HG03103 (cell line): ENCODE data around the gene LMX1A.

Experiments
- ATAC-seq: cut with Tn5 transposase; IDR thresholded peaks from one replicate; pipeline ENCODE4 v1.9.1; 2021; ENCODE audit warnings: low read depth; ENCODE audit not compliant: unreplicated experiment

LMX1A gene

DNA sequence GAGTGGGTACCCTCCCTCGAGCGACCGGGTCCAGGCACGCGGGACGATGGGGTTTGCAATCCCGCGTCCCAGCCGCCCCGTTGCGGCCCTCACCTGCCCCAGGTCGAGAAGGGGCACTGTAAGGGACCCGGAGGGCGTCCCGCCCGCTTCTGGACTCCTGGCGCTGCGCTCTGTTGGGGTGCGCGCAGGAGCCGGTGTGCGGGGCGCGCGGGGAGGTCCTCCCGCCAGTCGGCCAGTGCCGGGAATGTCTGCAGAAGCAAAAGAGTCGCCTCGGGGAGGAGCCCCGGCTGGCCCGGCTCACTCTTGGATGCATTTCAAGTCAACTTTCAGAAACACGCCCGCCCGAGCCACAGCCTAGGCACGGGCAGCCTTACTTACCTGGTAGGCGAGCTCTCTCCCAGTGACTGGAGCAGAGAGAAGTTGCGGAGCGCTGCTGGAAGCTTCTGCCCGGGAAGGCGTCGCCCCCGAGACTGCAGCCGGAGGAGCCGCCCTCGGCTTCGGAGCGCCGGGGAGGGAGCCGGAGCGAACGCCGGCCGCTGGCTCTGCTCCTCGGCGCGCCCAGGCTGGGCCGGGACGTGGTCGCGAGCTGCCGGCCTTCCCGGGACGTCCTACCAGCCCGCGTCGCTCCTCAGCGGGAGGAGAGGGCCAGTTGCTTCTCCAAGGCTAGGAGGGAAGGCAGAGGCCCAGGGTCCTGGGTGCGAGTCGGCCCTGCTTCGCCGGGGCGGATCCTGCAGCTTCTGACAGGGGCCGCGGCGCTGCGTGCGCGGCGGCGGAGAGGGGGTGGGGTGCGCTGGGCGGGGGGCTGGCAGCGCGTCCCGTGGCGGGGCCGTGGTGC lies at the start of gene LMX1A:
Gene LMX1A (minus strand): TSS at position 739 of the 835 bp plus-strand sequence. CDS start 1,156 bp downstream, outside the sequence.
- ATAC-seq, result no peak

DNA sequence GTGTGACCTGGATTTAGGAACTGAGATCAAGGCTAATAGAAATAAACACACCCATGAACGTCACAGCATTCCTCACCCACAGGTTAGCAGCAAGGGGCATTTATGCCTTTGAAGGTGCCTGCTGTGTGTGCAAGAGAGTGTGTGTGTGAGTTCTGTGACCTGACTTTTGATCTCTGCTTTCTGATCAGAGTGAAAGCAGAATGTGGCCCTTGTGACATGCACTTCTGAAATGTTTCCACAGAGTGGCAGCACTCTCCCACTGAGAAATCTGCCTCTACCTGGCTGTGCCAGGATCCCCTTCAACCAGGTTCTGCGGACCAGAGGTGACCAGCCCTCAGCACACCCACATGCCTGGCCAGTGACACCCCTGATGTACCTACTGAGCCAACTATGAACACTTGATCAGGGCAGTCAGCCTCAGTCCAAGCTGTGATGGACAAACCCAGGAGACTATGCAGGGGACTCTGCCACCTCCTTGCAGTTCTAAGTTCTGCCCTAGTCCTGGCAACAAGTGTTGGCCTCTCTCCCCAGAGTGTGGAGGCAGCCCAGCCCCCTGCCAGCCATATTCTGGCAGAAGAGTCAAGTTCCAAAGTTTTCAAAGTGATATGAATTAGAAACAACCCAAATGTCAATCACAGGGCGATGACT lies 47.4 kb upstream of the LMX1A start:
- peak; percentile 63 for ATAC-seq

DNA sequence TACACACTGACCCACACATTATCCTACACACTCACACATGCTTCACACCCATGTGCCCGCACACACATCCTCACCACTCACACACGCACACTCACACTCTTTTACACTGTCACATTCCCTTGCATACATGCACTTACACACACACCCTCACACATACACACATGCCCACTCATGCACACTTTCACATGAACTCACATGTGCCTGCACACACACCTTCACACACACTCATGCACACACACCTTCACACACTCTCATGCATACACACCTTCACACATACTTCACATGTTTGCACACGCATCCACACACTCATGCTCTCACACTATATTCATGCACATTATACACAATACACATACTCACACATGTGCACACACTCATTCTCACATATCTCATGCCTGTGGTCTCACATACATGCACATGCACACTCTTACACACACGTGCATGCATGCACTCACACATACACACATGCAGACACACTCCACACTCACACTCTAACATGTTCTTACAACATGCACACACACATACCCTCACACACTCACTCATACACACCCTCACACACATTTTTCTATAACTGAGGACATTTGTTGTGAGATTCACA lies 46.1 kb upstream of the LMX1A start:
- ATAC-seq, result no peak

DNA sequence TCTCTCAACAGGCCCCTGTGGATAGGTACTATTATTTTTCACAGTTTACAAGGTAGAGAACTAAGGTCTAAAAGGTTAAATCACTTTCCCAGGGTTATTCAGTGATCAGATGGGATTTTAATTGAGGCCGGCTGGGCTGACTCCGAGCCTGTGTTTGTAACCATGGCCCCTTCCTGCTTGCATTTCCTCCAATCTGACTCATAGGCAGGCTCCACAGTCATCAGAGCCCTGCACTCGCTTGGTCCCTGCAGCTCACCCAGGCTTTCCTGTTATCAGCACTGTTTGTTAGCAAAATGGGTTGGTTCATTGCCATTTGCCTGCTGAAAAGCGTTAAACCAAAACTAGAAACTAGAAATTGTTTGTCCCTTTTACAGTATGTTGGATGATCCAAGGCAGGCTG lies 41.4 kb upstream of the LMX1A start:
- ATAC-seq, result no peak

DNA sequence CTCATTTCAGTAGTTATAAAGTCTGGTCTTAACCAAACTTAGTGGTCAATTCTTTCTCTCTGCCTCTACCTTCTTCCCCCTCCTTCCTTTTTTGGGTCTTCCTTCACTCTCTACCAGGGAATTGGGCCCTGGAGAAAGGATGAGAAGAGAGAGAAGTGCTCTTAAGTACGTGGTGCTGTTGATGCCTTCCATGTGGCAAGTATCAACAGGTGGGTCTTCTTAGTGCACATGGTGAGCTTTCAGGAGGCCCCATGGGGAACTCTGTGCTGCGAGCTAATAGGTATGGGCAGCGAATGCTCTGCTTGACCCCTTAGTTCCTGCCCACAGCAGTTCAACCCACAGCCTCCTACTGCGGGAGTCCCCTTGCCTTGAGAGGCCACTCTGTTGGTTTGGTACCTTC lies 39.4 kb upstream of the LMX1A start:
- ATAC-seq, result no peak

DNA sequence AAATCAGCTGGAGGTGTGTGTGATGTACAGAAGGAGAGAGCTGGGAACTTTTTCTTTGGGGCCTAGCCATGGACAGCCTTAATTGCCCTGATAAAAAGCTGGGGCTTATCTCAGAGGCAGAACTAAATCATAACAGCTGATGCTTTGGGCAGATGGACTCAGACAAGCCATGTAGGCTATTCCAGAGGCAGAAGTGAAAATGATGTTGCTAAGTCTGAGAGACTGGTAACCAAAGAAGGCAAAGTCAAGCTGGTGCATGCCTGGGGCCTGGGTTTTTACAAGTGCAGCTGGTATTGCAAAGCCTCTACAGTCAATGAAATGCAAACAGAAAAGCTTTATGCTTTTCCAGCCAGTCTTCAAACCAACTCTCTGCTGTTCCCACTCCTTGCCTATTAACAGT lies 39.0 kb upstream of the LMX1A start:
- ATAC-seq, result no peak

DNA sequence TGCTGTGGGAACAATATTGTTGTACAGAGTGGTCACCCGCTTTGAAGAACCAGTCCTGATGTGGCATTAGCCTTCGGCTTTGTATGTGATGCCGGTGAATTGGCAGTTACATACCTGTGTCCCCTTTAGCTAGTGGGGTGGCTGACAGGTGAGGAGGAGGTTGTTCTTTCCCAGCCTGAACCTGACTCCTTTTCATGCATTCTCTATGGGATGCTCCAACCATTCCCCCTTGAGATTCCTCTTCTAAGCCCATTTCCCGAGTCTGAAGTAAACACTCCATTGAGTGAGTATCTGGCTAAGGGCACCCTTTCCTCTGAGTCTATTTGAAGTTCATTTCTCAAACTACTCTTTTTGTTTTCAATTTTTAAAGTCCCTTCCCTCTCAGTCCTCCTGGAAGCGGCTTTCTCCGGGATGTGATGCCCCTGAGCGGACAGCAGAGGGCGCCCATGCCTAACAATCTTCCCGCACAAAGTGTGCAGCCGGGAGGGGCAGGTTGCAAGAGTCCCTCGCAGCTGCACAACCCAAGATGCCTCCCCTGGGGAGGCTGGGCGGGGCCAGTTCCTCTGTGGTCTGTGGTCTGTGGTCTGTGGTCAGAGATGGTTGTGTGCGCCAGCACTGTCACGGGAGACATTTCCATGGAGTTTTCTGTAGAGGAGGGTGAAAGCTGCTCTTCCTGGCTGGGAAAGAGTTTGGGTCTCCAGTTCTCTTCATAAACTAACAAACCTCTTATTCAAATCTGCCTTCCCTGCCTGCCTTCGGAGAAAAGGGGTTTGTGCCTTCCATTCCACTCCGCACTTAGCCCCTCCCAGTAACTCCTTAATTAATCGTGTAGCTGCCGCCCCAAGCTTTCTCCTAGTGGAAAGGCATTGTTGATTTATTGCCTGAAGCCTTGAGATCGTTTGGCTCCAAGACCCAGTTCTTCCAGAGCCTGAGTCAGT lies 36.4 kb upstream of the LMX1A start:
- peak; percentile 98 for ATAC-seq

DNA sequence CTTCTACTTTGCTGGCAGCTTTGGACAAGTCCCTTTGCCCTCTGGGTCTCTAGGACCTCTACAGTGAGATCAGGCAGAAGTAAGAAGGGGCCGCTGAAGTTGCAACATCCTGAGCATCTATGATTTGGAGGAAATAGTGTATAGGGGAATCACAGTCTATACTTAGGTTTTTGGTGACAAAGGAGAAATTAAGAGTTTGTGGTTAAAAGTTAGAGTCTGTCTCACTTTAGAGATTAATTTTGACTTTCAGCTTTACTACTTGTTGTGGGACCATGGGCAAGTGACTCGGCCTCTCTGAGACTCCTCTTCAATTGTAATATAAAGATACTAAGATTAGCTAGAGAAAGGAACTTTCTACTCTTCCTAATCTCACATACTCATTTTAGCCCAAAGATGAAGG lies 33.1 kb upstream of the LMX1A start:
- ATAC-seq, result no peak

DNA sequence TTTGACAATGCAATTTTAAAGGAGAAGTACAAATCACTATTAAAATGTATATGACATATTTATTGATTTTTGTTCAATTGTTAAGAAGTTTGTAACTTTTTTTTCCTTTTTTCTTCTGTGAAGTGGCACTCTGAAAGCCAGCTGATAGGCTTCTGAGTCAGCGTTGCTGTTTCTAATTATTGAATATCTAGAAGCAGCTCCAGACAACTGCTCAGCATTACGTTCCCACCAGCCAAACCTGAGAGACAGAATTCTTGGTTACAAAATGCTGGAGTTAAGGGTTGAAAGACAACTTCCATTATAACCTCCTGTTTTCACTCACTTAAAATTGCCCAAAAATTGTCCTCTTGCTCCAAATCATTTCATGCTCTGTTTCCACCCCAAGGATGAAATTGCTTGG lies 31.4 kb upstream of the LMX1A start:
- no peak for ATAC-seq

DNA sequence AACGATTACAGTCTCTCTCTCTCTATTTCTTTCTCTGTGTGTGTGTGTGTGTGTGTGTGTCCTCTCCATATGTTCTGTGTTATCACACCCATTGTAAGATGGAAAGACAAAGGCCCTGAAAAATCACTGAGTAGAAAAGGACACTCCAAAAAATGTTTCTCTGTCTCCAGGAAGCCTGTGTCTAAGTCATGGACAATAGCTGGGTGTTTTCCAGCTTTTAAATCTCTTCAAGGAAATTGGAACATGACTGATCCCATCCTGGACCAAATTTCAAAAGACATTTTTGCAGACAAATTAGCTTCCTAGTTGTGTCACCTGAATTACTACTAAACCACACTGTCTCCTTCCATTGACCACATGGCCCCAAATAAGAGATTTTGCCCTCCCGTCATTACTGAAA lies 31.0 kb upstream of the LMX1A start:
- no peak for ATAC-seq

DNA sequence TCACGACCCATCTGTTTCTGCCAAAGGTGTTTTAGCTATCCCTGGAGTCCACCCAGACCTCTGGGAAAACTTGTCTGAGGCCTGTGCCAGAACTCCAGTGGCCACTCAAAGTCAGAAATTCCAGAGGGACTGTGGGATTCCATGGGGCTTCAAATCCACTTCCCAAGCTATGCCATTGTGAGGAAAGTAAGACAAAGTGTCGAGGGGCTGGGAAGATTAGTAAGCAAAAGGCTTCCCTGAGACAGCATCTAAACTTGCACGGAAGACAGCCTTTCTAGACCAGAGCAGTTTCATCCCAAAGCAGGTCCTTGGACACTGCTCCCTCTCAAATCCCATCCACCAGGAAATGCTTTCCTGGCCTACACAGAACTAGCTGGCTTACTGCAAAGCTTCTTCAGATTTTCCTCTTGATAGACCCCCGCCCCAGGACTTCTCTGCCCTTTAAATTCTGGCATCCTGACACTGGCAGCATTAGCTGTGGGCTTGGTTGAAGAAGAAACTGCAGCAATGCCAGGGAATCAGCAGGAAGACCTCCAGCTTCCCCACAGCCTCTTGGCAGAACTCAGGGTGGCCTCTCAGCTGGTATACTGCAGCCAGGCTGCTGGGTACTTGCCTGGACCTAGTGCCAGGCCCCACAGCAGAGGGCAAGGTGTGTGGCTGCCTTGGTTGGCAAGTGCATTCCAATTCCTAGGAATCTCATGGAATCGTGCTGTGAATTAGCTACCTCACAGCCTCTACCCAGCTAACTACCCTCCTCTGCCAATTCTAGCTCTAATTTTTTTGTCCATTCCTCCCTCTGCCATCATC lies 27.3 kb upstream of the LMX1A start:
- no peak for ATAC-seq

DNA sequence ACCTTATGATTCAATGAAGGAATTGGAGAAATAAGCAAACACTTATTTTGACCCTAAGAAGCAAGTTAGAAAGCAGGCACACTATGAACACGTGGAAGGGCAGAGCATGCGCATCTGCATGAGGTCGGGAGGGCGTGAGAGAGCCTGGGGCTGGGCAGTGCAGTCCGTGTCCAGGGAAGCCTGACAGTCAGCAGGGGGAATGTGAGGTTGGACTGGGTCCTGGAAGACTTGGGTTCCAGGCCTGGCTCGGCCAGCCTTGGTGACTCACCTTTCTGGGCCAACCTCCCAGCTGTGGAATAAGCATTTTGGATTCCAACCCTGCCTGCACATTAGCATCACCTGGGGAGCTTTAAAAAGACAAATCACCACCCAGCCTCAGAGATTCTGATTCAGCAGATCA lies 26.6 kb upstream of the LMX1A start:
- ATAC-seq, result no peak

DNA sequence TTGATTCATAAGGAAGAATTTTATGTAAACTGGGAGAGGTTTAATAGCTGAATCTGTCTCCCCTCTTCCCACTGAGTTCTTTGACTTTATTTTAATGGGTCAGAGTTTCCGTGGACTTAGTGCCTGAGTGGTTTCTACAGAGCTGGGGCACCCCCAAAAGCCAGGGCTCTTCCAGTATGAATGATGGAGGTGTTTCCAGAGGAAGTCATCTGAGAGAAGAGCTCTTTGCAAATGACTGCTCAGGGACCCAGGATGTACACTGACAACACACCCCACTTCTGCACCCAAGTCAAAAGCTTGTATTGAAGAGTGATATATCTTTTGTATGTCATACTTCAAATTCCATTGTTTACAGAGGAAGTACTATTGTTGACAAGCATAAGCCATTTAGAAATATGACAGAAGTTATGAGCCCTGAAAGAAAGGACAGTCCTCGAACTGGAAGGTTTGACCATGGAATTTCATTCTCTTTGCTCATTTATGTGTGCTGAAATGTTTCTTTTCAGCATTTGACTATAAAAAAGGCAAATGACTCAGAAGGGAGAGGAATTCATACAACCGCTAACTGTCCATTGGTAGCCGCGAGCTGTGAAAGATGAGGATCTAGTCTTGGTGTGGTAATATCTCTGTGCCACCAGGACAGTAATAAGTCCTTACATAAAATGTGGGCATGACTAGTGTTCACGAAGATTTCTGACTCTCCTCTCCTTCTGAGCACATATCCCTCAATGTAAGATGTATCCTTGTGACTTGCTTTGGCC lies 25.4 kb upstream of the LMX1A start:
- no peak for ATAC-seq

DNA sequence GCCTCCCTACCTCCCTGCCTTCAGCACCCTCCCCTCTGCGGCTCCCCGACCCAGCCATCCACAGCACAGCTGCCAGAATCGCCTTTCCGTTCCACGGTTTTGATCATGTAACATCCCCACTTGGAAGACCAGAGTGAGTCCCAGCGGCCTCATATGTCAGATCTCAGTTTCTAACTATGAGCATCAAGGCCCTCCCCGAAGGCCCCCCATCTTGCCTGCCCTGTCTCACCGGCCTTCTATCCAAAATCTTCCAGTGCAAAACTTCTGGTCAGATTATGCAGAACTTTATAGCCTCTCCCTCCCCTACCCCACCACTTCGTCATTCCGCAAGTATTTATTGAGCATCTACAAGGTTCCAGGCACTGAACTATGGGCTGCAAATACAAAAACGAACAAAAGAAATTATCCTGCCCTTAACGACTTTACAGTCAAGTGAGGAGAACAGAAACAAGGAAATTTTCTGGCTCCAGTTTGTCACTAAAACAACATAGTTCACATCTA lies 20.3 kb upstream of the LMX1A start:
- peak; percentile 27 for ATAC-seq

DNA sequence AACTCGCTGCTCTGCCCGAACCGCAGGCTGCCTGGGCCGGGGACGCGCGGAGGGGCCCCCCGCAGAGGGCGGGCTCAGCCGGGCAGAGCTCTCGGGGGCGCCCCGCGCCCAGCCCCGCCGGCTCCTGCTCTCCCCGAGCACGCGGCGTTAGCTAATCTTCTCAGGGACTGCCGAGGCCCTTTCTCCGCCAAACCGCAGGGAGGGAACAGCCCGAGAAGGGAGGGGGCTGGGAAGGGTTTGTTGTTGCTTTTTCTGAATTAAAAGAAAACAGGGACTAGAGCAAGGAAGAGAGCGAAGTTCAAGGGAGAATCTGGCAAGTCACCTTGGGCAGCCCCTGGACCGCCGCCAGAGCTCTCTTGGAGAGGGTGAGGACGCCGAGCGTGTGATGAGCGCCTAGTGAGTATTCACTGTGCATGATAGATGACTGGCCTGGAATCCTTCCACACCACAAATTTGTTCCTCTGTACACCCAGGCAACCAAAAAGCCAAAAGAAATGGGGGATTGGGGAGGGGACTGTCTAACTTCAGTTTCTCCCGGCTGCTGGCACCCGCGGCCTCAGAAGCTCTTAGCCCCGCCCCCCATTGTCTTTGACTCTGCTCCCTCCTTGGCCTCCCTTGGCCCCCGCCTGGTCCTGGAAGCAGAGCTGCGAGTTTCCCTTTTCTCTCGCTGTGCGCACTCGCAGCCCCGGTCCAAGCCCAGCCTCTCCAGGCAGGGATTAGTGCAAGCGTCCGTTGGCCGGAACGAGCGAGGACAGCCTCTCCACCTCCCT lies 19.7 kb upstream of the LMX1A start:
- ATAC-seq, result peak; percentile 51

DNA sequence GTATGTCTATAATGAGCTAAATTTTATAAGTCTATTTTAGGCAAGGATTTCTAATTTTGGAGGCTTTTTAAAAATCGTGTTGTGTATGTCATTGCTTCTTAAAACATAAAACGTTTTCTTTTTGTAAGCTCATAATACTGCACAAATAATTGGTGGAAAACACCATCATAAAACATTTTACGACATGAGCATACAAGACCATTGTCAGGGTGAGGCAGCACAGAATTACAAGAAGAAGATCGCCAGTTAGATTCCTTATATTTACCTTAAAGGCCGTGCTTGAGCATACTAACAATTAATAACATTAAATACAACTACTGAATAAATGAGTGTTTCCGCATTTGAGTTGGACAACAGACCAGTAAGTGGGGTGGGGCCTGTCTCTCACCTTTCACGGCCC lies 19.1 kb upstream of the LMX1A start:
- no peak for ATAC-seq

DNA sequence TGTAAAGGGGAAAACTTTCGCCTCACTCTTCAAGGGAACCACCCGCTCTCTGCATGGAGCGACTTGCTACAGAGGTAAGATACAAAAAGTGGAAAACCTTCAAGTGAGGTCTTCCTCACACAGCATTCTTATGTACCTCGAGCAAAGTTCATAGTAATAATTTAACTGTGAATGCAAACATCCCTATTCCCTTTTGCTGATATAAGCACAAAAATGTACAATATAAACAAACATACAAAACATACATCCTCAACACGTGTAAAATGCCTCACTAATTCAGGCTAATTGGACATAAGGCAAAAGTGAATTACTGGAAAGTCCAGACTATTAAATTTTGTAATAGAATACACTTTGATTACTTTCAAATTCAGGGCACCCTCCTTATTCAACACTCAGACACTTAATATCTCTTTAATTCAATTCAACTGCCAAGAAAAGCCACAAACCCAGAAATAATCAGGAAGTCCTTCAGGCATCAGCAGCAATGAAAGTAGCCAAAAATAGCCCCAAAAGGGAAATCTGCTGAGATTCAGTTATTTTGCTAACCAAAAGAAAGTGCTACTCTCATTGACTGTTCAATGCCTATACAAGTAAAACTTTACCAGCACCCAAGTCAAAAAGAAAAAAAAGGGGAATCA lies 15.2 kb upstream of the LMX1A start:
- ATAC-seq, result no peak
